HepG2 (cell line): ENCODE measurements around the gene TMEM221. TPM values are rescaled to one million over a fixed set of nuclear protein-coding genes. Genes with fewer than 3 reads are reported as not detected.

Experiments
- ATAC-seq: fragments of 200-7000 bp; cut with Tn5 transposase; 3 replicates; pipeline ENCODE4 v1.9.1; 2020; ENCODE audit warnings: mild to moderate bottlenecking, moderate library complexity
- BruUV-seq: library from RNA; stranded (reverse); fragments of 400-500 nt; replicated peaks from 2 replicates; lab custom pipeline; 2021; lab: Mats Ljungman, UMichigan
- CTCF ChIA-PET: fragments of 300-600 bp; formaldehyde crosslinking; extraction: SDS; loops from one replicate; lab custom pipeline; 2021; ENCODE audit warnings: low total read pairs, inconsistent platforms, low intra/inter-chr PET ratio; lab: Yijun Ruan, JAX
- POLR2A ChIA-PET: fragments of 350-600 bp; sonication (Branson Sonifier 250); formaldehyde crosslinking; loops from one replicate; lab custom pipeline; 2020; ENCODE audit warnings: antibody characterized with exemption, inconsistent platforms; lab: Yijun Ruan, JAX
- DNase-seq: peaks from one replicate; pipeline ENCODE4 v3.0.0-alpha.2; 2015; ENCODE audit warnings: low spot score
- FAIRE-seq: peaks from 3 replicates; lab custom pipeline; 2011; peaks lifted over from hg19 to GRCh38; lab: Jason Lieb, UNC
- H2AFZ ChIP-seq: one replicate; pipeline ENCODE4 v1.6.1; 2011; ENCODE audit warnings: low read length, inconsistent platforms
- H3K27ac ChIP-seq: fragments of 300-600 bp; 3 replicates; pipeline ENCODE4 v1.8.0; 2011; ENCODE audit warnings: mixed run types, mild to moderate bottlenecking, mixed read lengths, low read length, inconsistent platforms; ENCODE audit not compliant: insufficient read depth; ENCODE audit errors: extremely low read length
- H3K27me3 ChIP-seq, 2 experiments: fragments of 200-600 bp in 1 of 2; 2 replicates in 1 of 2; 3 replicates in 1 of 2; pipeline versions ENCODE4 v1.6.0 to v1.8.0; 2011; ENCODE audit warnings: low read length in 2 of 2, mild to moderate bottlenecking in 2 of 2, moderate library complexity in 2 of 2, inconsistent platforms in 1 of 2; ENCODE audit not compliant: insufficient read depth in 2 of 2, control insufficient read depth in 1 of 2
- H3K36me3 ChIP-seq, 2 experiments: fragments of 200-600 bp in 1 of 2; replicated peaks in 1 of 2; 2 replicates in 1 of 2; 3 replicates in 1 of 2; pipeline versions ENCODE4 v1.5.1 to v1.8.0; 2011; ENCODE audit warnings: low read length in 2 of 2, inconsistent platforms in 1 of 2; ENCODE audit not compliant: insufficient read depth in 2 of 2, control insufficient read depth in 1 of 2
- H3K4me1 ChIP-seq: 2 replicates; pipeline ENCODE4 v1.5.1; 2012; ENCODE audit warnings: low read length, inconsistent platforms; ENCODE audit not compliant: insufficient read depth
- H3K4me2 ChIP-seq: 2 replicates; pipeline ENCODE4 v1.6.0; 2011; ENCODE audit warnings: low read depth, low read length, inconsistent platforms
- H3K4me3 ChIP-seq, 3 experiments: fragments of 200-600 bp in 1 of 3; sonication (generic), shearing (Covaris generic) in 1 of 3; replicated peaks in 1 of 3; 2 replicates each; pipeline ENCODE4 v1.5.1; 2011 to 2016; ENCODE audit warnings: low read length in 3 of 3, inconsistent platforms in 2 of 3, low read depth in 2 of 3, mild to moderate bottlenecking in 2 of 3, control low read depth in 1 of 3, mixed read lengths in 1 of 3; ENCODE audit not compliant: insufficient read depth in 1 of 3
- H3K79me2 ChIP-seq: one replicate; pipeline ENCODE4 v1.6.1; 2011; ENCODE audit warnings: low read length, inconsistent platforms; ENCODE audit not compliant: insufficient read depth
- H3K9ac ChIP-seq: 2 replicates; pipeline ENCODE4 v1.6.0; 2011; ENCODE audit warnings: mild to moderate bottlenecking, low read depth, low read length, inconsistent platforms; ENCODE audit not compliant: insufficient read depth
- H3K9me3 ChIP-seq: 2 replicates; pipeline ENCODE4 v1.5.1; 2012; ENCODE audit warnings: mild to moderate bottlenecking, low read length
- H4K20me1 ChIP-seq: 2 replicates; pipeline ENCODE4 v1.6.0; 2011; ENCODE audit warnings: inconsistent platforms, mild to moderate bottlenecking, low read length, moderate library complexity; ENCODE audit not compliant: insufficient read depth
- DPF2 ChIP-seq: sonication (generic); formaldehyde crosslinking; IDR thresholded peaks from 2 replicates; pipeline ENCODE4 v1.4.0; 2020; ENCODE audit warnings: mild to moderate bottlenecking, low read depth, missing genetic modification reagents, borderline replicate concordance
- KMT2A ChIP-seq: sonication (generic); formaldehyde crosslinking; IDR thresholded peaks from 2 replicates; pipeline ENCODE4 v1.4.0; 2020; ENCODE audit warnings: missing genetic modification reagents
- TOE1 ChIP-seq: sonication (generic); formaldehyde crosslinking; IDR thresholded peaks from 2 replicates; pipeline ENCODE4 v1.4.0; 2020; ENCODE audit warnings: mild to moderate bottlenecking, missing genetic modification reagents
- ZMYM3 ChIP-seq: sonication (generic); formaldehyde crosslinking; IDR thresholded peaks from 2 replicates; pipeline ENCODE4 v1.5.1; 2020; ENCODE audit warnings: mild to moderate bottlenecking, missing genetic modification reagents
- ZNF256 ChIP-seq: sonication (generic); formaldehyde crosslinking; conservative IDR thresholded peaks from 2 replicates; pipeline ENCODE4 v1.4.0; 2020; ENCODE audit warnings: missing genetic modification reagents
- ZNF567 ChIP-seq: sonication (generic); formaldehyde crosslinking; IDR thresholded peaks from 2 replicates; pipeline ENCODE4 v1.8.1; 2023; ENCODE audit warnings: mild to moderate bottlenecking, missing genetic modification reagents, borderline replicate concordance
- ZSCAN29 ChIP-seq: sonication (generic); formaldehyde crosslinking; conservative IDR thresholded peaks from 2 replicates; pipeline ENCODE4 v1.4.0; 2020; ENCODE audit warnings: mild to moderate bottlenecking, missing genetic modification reagents
- WGBS: methylation state at CpG from one replicate; pipeline ENCODE4 v1.1.6; 2017; ENCODE audit warnings: low lambda C conversion rate; 5-methylcytosine and 5-hydroxymethylcytosine counted together
- in situ Hi-C: cut with HindIII; loops from 2 replicates; pipeline ENCODE4 v1.10.0; 2017; ENCODE audit warnings: low pct_unique_long_range_greater_than_20kb; ENCODE audit not compliant: extremely low pct_ligation_motif_present
- intact Hi-C: fragments of 100-400 bp; cut with micrococcal nuclease; formaldehyde crosslinking; loops from one replicate; pipeline ENCODE4 v1.10.0; 2022; ENCODE audit not compliant: unreplicated experiment
- polyA plus RNA-seq, 8 experiments: library from polyadenylated mRNA; depleted of rRNA in 3 of 8; stranded (reverse) in 7 of 8; unstranded in 1 of 8; fragments of >200 nt; fragmentation: Illumina TruSeq in 4 of 8; extraction: Trizol in 4 of 8; gene quantifications; 2 replicates each; pipeline versions ENCODE4 v1.2.1 to v1.2.3, GENCODE V29; 2011 to 2016; ENCODE audit warnings: low read depth in 4 of 8, missing spikeins in 1 of 8, mixed read lengths in 1 of 8; ENCODE audit not compliant: insufficient read depth in 1 of 8
- total RNA-seq, 5 experiments: library from RNA; depleted of rRNA; stranded (reverse); fragments of >200 nt; fragmentation: Illumina TruSeq; extraction: Trizol; gene quantifications; 2 replicates each; pipeline ENCODE4 v1.2.3, GENCODE V29; 2016; ENCODE audit warnings: low read depth in 1 of 5
- TF ChIP-seq, protein P1 (sequence below): sonication (generic); formaldehyde crosslinking; IDR thresholded peaks from 2 replicates; pipeline ENCODE4 v1.4.0; 2020; ENCODE audit warnings: mild to moderate bottlenecking, missing genetic modification reagents

The TMEM221 gene
- total and polyA plus RNA-seq, 2 of the 13 experiments (the other 11 are each of a cell fraction or from before 2014, with no cell fraction given) = 0.33 to 0.77 TPM

GRCh38 chr19:17454576-17455071 is 6.2 kb upstream of the TMEM221 start:
- no peak overlapping the region for H2AFZ ChIP-seq
- no peaks in the 10 kb centered on the region for H4K20me1 ChIP-seq
- no peak for DNase-seq
- no peak overlapping the region for H3K4me3 ChIP-seq
- FAIRE-seq = no peak
- no peaks in the 10 kb centered on the region for H3K36me3 ChIP-seq
- 29% methylated on average over 13 of the region's 13 CpGs for WGBS
- no peaks in the 10 kb centered on the region for H3K79me2 ChIP-seq
- no peaks in the 10 kb centered on the region for H3K4me1 ChIP-seq
- H3K4me2 ChIP-seq = no peak overlapping the region
- in situ Hi-C loops = loop anchor here (10.0 kb wide), 1 partner anchor 120 kb away; no protein-coding TSS in a partner anchor
- CTCF ChIA-PET = interaction anchor here (2.5 kb wide), 1 partner anchor 12 kb away, joined by 18 read pairs; no protein-coding TSS in a partner anchor
- BruUV-seq = no TSS peak
- no peak; the same call in 2 of the 3 replicates for ATAC-seq
- POLR2A ChIA-PET = no interaction called here
- no peak overlapping the region for H3K9ac ChIP-seq
- intact Hi-C loops = no loop called here
- peaks cover 4 to 19% of the 10 kb centered on the region in 2 experiments; a peak in 4 of 5 replicates for H3K27me3 ChIP-seq
- TF ChIP-seq ZMYM3 (no peak), TOE1 (CRISPR knock-in tag) (no peak), KMT2A (no peak), ZNF567 (CRISPR knock-in tag) (no peak), ZSCAN29 (CRISPR knock-in tag) (no peak), DPF2 (CRISPR knock-in tag) (no peak), ZNF256 (no peak)
- TF ChIP-seq, protein P1, sequence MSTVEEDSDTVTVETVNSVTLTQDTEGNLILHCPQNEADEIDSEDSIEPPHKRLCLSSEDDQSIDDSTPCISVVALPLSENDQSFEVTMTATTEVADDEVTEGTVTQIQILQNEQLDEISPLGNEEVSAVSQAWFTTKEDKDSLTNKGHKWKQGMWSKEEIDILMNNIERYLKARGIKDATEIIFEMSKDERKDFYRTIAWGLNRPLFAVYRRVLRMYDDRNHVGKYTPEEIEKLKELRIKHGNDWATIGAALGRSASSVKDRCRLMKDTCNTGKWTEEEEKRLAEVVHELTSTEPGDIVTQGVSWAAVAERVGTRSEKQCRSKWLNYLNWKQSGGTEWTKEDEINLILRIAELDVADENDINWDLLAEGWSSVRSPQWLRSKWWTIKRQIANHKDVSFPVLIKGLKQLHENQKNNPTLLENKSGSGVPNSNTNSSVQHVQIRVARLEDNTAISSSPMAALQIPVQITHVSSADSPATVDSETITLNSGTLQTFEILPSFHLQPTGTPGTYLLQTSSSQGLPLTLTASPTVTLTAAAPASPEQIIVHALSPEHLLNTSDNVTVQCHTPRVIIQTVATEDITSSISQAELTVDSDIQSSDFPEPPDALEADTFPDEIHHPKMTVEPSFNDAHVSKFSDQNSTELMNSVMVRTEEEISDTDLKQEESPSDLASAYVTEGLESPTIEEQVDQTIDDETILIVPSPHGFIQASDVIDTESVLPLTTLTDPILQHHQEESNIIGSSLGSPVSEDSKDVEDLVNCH (CRISPR knock-in tag) = no peak
- TF ChIP-seq, all 625 proteins: peak for 0
- Histone ChIP-seq H3K9me3 (no peaks in the 10 kb centered on the region), H3K27ac (no peak overlapping the region)
